GM04503 (cell line): ENCODE measurements around the gene CFLAR.
"Not testable (repeated sequence)": the region's sequence is repeated elsewhere in the genome, so short reads cannot be mapped to it uniquely, and the experiment has no call there.

Experiments
- DNase-seq: peaks from one replicate; pipeline ENCODE4 v3.0.0-alpha.2; 2012; ENCODE audit warnings: low read depth

Gene CFLAR

DNA sequence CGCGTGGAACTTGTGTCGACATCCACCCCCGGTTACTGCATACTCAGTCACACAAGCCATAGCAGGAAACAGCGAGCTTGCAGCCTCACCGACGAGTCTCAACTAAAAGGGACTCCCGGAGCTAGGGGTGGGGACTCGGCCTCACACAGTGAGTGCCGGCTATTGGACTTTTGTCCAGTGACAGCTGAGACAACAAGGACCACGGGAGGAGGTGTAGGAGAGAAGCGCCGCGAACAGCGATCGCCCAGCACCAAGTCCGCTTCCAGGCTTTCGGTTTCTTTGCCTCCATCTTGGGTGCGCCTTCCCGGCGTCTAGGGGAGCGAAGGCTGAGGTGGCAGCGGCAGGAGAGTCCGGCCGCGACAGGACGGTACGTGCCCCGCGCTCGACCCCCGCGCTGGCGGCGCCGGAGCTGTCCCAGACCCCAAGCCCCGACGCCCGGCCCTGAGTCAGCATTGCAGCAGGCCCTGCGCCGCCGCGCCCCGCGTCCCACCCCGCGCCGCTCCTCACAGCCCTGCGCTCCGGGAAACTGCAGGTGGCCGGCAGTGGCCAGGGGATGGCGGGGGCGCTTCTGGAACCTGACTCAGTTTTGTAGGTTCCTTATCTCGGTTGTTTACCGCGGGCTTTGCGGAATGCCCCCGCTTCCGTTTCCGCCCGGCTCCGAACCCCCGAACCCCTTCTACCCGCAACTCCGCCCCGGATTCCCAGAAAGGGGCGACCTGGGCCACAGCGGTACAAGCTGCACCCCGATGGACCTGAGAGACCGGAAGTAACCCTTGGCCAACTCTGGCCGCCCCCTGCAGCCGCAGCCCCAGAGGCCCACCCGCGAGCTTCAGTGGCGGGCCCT is at the start of gene CFLAR:
CFLAR (plus strand) TSS at position 50 of the 844 bp plus-strand sequence. CDS start 13,702 bp downstream, outside the sequence.
- DNase-seq = no peak

DNA sequence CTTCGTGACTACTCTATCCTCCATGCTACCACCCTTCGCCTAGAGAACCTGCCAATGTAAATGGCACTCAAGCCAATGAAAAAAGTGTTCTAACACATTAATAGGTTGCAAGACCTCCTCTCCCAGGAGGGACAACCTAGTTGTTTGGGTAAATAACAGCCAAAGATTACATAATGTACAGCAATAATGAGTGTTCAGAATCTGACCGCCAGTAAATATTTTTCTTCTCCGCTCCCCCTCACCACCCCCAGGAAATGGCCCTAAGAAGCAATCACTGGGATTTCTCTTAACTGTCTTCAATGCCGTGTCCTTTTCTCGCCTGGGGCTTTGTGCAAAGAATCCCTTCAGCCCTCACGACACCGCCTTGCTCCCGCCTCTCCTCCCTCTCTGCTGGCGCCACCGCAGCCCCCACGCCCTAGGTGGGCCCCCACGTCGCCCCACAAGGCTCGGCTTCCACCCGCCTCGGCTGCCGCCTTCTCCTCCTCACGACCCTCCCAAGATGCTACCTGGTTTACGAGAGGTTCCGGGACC is 45.0 kb upstream of the CFLAR start:
- no peak for DNase-seq

DNA sequence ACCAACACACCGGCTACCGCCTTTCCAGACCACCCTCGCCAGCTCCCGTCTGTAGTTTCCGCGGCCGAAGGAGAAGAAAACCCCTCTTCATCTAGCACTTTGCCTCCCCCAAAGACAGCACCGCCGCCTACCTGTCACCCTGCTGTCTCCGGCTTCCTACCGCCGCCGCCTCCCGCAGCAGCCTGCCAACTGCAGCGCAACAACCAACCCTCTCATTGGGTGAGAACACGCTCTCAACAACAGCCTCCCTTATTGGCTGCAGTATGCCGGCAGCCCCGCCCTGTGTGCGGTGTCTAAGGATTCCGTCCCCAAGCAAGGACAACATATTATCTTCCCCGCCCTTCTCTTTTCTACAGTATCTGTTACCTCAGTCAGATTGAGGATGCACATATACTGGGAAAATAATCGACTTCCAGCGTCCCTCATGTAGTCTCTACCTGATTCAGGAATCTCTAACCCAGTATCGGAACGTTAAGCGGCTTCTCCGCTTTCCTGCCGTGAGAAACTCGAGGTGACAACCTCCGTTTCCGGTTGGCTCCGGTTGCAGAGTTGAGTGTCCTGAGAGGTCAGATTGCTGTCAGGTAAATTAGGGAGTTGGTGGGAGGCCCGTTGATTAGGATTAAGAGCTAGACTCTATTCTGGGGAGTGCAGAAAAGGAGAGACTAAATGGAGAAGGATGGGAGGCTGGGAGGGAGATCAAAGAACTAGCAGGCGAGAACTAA is 44.3 kb upstream of the CFLAR start, which contains the start of the genes HYCC2 and NDUFB3:
HYCC2 (minus strand) TSS at position 193 of the 722 bp plus-strand sequence. CDS start 47,662 bp downstream, outside the sequence.
NDUFB3 (plus strand) TSS at position 523 of the 722 bp plus-strand sequence. CDS start 6,882 bp downstream, outside the sequence.
- peak; percentile 67 for DNase-seq

DNA sequence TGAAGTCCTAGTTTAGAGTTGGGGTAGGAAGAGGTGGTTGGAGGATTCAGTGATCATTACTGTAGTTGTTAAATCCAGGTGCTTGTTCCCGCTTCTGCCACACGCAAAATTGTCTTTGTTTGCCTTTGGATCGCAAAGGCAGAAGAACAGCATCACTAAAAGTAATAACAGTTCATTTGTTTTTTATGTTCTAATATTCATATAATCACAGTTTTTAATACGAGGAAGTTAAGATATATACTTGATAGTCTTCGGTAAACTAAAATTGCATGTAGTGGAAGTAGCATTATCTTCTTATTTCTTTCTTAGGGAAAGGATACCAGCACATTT is 43.8 kb upstream of the CFLAR start:
- no peak for DNase-seq

- no peak for DNase-seq
Observed at GRCh38 chr2:201073071-201073470, 42.9 kb upstream of the CFLAR start.

- no peak for DNase-seq
Observed at GRCh38 chr2:201074996-201075395, 41.0 kb upstream of the CFLAR start.

DNA sequence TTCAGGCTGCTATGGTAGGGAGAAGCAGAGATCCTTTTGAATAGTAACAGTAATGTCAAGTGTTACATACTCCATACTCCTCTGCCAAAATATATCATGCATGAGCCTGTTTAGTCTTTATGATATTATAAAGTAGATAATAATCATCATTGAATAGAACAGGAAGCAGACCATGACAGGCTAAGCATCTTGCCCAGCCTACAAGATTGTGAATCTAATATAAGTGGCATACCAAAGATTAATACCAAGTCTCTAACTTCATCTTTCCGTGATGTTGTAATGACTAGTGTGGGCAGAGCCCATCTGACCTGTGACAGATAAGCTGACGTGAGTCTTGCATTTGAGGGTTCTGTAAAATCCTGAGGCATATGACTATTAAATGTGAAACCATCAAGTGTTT is 31.1 kb upstream of the CFLAR start:
- no peak for DNase-seq

DNA sequence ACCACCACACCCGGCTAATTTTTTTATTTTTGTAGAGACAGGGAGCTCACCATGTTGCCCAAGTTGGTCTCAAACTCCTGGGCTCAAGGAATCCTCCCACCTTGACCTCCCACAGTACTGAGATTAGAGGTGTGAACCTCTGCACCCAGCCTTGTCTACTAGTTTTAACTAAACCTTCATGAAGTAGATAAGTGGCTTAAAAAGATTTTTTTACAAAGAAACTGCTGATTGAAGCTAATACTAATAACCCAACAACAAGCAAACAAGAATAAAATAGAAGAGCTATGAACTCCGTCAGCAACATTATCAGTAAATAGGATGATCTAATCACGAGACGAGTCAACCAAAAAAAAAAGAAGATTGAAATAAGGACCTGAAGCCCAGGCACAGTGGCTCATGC is 25.4 kb upstream of the CFLAR start:
- no peak for DNase-seq

- peak; percentile 35 for DNase-seq
Observed at GRCh38 chr2:201093573-201093972, 22.4 kb upstream of the CFLAR start.

- no peak for DNase-seq
Observed at GRCh38 chr2:201100497-201100896, 15.5 kb upstream of the CFLAR start.

DNA sequence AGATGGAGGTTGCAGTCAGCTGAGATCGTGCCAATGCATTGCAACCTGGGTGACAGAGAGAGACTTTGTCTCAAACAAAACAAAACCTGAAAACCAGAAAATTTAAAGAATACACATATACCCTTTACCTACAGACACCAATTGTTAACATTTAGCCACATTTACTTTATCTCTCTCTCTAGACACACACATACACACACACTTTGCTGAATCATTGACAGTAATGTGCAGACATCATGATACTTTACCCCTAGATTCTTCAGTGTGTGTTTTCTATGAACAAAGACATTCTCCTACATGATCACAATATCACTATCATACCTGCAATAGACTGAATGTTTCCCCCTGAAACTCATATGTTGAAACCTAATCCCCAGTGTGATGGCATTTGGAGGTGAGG is 10.2 kb upstream of the CFLAR start:
- DNase-seq = no peak

DNA sequence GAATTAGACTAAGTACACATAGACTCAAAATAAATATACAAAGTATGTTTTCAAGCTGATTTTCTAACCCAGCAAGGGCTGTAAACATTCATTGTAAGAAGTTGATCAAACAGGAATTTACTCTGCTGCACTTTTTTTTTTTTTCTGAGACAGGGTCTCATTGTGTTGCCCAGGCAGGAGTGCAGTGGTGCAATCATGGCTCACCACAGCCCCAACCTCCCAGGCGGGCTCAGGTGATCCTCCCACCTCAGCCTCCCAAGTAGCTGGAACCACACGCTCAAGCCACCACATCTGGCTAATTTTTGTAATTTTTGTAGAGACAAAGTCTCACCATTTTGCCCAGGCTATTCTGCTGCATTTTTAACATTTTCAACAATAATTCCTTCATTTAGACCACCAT is 8.3 kb upstream of the CFLAR start:
- no peak for DNase-seq

DNA sequence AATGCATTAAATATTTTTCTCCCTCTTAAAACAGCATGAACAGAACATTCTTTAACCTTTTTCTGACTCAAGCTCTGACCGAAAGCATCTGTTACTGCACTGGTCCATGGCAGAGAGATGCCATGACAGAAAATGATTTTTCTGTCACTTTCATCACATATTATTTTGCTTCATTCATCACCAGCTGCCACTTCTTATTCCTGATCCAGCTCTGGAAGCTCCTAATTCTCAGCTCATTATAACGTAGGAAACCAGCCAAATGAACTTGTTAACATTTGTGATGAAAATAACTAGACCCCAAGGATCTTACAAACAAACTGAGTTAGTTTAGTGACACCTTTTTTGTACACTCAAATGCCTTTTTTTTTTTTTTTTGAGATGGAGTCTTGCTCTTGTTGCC is 7.6 kb upstream of the CFLAR start:
- no peak for DNase-seq

DNA sequence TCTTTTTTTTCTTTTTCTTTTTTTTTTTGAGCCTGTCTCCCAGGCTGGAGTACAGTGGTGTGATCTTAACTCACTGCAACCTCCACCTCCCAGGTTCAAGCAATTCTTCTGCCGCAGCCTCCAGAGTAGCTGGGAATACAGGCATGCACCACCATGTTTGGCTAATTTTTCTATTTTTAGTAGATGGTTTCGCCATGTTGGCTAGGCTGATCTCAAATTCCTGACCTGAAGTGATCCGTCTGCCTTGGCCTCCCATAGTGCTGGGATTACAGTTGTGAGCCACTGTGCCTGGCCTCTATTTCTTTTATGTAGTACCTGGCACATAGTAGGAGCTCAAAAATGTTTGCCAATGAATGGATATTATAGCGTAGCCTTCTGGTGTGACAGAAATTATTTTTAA is 6.8 kb upstream of the CFLAR start:
- no peak for DNase-seq

DNA sequence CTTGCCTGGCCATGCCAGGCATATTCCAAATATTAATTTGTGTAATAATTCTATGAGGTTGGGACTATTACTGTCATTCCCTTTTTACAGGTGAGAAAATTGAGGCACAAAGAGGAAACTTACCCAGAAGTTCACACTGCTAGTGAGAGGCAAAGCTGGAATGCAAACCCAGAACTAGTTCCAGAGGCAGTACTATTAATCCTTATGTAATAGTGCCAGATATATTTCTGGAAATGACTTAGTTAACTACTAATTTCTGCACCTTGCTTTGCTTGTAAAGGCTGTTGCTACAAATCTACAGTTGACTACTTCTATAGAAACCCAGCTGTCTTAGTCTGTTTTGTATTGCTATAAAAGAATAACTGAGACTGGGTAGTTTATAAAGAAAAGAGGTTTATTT is 5.3 kb upstream of the CFLAR start:
- no peak for DNase-seq

DNA sequence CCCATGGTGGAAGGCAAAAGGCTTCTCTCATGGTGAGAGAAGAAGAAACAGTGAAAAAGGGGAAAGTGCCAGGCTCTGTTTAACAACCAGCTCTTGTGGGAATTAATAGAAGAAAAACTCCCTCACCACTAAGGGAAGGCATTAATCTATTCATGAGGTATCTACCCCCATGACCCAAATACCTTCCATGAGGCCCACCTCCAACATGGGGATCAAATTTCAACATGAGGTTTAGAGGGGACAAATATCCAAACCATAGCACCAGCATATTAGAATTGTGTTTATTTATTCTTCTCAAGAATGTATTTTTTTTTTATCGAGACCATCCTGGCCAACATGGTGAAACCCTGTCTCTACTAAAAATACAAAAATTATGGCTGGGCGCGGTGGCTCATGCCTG is 4.9 kb upstream of the CFLAR start:
- DNase-seq = no peak

- DNase-seq = no peak
Observed at GRCh38 chr2:201114350-201114749, 1.6 kb upstream of the CFLAR start.

DNA sequence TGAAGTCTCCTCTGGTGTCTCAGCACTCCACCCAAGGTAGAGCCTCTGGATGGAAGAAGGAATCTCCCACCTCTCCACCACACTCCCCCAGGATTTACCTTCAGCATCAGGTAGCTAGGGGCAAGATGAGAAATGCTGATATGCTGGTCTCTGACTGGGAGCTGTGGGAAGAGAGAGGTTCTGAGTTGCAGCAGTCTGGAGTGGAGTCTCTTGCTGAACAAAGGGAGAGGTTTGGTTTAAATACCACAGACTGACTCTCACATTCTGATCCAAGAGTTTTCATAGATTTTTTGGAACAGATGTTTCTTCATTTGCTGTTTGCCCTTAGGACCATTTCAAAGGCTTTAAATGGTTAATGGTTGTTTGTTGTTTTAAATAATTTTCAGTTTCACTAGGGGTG is 1.1 kb upstream of the CFLAR start:
- no peak for DNase-seq

DNA sequence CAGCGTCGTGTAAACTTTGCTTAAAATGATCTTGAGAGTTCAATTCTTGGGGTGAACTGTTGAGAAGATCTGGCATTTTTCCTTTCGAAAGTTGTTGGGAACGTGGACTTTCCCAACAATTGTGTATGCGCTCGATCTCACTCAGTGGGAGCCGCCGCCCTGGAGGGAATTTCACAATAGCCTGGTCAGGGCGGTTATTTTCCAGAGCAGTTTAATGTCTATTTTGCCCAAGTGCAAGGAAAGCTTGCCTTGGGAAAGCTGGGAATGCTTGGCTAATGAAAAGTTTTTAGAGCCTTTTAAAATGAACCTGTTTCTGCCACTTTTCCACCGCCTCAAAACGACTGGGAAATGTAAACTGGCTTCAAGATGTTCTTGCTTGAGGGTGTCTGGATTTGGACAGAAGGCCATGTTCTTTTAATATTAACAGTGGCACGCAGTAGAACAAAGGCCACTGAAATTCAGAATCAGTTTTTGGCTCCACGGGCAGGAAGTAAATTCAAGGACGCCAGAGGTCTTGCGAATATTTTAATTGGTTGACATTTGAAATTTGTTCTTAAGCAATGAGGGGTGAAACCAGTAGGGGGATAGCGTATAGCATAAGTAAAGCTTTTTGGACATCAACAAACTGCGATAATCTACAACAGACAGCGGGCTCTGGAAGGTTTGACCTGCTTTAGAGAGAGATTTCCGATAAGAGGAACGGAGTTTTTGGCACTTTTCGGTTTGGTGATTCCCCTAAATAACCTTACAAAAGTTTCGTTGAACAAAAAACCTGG is 1.2 kb downstream of the CFLAR start:
- DNase-seq = no peak

DNA sequence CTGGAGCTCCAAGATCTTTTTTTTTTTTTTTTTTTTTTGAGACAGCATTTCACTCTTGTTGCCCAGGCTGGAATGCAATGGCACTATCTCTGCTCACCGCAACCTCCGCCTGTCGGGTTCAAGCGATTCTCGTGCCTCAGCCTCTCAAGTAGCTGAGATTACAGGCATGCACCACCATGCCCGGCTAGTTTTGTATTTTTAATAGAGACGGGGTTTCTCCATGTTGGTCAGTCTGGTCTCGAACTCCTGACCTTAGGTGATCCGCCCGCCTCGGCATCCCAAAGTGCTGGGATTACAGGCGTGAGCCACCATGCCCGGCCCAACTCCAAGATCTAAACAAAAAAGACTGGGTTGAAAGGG is 1.8 kb downstream of the CFLAR start:
- DNase-seq = not testable (repeated sequence)

DNA sequence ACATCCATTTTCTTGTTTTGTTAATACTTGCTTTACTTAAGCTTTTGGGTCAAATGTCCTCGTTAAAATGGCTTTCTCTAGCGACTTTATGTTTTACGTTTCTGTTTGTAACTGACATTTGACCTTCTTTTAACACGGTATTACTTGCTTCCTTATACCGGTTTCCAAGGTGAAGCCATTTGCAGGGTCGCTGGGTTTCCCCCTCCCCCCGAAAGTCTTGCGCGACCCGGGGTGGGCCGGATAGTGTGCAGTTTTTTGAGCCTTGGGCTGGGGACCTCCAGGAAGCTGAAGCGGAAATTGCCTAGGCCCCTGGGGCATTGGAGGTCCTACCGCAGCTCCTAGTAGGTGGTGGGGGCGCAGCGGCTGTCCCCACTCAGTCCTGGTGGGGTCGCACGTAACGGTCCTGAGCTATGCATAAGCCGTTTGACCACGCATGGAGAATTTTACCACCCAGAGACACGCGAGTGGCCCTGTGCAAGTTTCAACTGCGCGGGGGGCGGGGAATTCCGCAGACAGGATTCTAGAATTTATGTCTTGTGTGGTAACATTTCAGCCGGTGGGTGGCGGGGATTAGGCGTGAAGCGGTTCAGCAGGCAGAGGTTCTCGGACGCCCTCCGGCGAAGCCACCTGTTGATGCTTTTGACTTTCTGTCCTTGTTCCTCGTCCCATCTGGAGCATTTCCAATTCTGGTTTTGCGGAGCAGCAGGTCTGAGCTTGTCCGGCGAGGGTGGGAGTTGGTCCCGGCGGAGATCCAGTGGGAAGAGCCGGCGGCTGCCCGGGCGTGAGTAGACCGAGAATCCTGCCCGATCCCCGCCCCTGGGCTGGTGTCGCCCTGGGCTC is 2.4 kb downstream of the CFLAR start:
- no peak for DNase-seq
